NK-92 (cell line): ENCODE results near the gene TPSB2.
"Not testable (repeated sequence)": the region's sequence is repeated elsewhere in the genome, so short reads cannot be mapped to it uniquely, and the experiment has no call there.

Source experiments
- DNase-seq: peaks from one replicate; lab custom pipeline; 2025; ENCODE audit not compliant: unreplicated experiment; lab: John Stamatoyannopoulos, UW

The TPSB2 gene

DNA sequence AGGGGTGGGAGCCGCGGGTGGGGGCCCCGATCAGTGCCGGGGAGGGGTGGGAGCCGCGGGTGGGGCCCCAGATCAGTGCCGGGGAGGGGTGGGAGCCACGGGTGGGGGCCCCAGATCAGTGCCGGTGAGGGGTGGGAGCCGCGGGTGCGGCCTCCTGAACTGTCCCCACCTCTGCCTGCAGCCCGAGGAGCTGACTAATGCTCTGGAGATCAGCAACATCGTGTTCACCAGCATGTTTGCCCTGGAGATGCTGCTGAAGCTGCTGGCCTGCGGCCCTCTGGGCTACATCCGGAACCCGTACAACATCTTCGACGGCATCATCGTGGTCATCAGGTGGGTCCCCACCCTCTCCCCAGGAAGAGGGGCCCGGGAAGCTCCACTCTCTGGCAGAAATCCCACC lies 25.1 kb downstream of the TPSB2 start:
- DNase-seq = no peak

DNA sequence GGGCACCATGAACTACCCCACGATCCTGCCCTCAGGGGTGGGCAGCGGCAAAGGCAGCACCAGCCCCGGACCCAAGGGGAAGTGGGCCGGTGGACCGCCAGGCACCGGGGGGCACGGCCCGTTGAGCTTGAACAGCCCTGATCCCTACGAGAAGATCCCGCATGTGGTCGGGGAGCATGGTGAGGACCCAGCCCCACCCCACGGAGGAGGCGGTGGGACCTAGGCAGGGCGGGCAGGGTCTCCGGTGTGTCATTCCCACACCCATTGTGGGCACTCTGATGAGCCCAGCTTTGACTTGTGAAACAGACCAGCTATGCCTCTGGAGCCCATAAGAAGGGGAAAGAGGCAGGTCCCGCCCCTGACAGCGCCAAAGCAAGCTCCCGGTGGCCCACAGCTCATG lies 27.7 kb downstream of the TPSB2 start:
- DNase-seq = no peak

DNA sequence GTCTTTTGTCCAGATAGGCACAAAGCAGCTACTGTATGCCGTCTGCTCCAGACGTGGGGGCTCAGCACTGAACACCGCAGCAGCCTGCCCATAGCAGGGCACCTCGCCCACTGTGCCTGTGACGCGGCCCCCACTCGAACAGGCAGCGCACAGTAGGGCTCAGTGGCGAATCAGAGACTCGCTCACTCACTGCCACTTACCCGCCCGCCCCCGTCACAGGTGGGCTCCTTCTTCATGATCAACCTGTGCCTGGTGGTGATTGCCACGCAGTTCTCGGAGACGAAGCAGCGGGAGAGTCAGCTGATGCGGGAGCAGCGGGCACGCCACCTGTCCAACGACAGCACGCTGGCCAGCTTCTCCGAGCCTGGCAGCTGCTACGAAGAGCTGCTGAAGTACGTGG lies 28.5 kb downstream of the TPSB2 start:
- DNase-seq = no peak

DNA sequence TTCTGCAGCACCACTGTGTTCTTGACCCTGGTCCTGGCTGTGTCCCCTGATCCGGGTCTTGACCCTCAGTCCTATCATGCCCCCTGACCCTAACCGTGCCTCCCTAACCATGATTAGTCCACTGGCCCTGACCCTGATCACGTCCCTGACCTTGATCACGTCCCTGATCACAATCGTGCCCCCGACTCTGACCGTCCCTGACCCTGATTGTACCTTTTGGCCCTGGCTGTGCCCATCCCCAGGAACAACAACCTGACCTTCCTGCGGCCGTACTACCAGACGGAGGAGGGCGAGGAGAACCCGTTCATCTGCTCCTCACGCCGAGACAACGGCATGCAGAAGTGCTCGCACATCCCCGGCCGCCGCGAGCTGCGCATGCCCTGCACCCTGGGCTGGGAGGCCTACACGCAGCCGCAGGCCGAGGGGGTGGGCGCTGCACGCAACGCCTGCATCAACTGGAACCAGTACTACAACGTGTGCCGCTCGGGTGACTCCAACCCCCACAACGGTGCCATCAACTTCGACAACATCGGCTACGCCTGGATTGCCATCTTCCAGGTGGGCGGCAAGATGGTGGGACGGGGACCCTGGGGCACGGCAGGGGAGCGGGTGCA lies 29.9 kb downstream of the TPSB2 start:
- no peak for DNase-seq

DNA sequence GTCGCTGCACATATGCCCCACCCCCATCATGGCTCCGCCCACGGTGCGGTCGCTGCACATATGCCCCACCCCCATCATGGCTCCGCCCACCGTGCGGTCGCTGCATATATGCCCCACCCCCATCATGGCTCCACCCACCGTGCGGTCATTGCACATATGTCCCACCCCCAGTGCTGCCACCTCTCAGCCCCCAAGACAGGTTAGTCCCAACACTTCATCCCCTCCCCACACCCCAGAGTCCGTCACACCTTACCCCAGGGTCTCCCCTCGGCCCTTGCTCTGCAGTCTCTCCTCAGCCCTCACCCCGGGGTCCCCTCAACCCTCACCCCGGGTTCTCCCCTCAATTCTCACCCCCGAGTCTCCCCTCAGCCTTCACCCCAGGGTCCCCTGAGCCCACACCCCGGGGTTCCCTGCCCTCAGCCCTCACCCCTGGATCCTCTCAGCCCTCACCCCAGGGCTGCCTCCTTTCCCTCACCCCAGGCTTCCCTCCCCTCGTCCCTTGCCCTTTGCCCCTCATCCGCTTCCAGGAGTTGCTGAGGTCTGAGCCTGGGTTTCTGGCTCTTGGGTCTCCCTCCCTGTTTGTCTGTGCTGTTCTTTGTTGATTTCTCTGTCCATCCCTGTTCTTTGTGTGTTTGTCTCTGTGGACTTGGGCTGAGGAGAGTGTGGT lies 30.5 kb downstream of the TPSB2 start:
- DNase-seq = no peak

DNA sequence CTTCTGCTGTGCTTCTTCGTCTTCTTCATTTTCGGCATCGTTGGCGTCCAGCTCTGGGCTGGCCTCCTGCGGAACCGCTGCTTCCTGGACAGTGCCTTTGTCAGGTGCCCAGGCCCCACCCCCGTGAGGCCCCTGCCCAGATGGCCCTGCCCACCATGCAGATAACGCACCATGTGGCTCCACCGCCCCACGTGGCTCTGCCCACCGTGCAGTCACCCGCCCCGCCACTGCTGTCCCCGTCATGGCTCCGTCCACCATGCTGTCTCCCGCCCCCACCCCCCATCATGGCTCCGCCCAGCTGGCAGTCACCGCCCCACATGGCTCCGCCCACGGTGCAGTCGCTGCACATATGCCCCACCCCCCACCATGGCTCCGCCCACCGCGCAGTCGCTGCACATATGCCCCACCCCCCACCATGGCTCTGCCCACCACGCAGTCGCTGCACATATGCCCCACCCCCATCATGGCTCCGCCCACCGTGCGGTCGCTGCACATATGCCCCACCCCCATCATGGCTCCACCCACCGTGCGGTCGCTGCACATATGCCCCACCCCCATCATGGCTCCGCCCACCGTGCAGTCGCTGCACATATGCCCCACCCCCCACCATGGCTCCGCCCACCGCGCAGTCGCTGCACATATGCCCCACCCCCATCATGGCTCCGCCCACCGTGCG lies 31.2 kb downstream of the TPSB2 start:
- DNase-seq = not testable (repeated sequence)

DNA sequence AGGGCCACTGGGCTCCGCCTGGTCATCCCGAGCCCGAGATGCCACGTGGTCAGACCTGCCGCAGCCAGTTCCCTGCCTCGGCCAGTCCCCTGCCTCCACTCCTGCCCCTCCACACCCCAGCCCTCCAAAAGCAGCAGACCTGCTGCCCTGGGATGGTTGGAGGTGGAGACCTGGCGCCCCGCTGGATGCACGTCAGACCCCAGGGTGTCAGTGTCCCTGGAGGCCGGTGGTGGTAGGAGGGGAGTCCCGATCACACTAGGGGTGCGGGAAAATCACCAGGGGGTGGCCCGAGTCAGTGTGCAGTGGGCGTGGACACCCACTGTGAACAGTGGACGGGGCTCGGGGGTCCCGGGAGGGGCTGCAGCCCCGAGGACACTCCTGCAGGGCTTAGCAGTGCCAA lies 31.8 kb downstream of the TPSB2 start:
- DNase-seq = no peak

DNA sequence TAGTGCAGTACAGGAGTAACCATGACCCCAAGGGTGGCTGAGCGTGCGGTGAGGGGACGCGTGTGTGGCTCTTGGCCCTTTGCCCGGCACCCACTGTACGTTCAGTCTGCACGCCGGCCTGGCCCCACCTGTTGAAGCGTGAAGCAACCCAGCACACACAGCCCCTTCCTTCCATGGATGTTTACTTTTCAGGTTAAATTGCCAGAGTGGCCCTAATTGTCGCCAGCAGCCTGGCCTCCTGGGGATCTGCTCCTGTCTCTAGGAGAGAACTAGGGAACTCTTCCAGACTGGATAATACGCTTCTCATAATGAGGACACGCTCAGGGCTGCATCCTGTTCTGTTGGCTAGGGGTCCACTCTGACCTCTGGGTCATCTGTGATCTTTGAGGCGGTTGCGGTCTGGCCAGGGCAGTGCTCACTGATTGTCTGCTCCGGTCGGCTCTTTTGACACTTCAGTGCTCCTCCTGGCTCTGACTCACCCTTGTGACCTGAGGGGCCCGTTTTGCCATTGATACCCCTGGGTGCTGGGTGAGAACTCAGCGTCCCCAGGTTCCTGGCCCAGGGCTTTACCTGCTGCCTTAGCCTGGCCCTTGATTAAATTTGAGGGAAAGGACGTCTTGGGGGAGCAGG lies 32.6 kb downstream of the TPSB2 start:
- no peak for DNase-seq

DNA sequence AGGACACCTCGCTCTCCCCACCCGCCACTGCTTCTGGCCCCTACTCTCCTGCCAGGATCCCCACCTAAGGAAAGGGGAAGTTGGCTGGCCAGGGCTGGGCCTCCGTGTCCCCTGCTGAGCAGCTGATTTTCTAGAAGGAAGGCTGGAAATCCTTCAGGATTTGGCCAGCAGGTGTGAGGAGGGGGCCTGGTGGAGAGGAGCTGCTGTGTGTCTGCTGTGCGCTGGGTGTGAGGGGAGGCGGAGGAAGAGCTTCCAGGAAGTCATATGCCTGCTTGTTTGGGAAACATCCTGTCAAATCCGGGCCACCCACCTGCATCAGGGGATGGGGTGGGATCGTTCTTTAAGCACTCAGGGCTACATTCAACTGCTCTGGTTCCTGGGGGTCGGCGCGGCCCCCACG lies 33.5 kb downstream of the TPSB2 start:
- no peak for DNase-seq

DNA sequence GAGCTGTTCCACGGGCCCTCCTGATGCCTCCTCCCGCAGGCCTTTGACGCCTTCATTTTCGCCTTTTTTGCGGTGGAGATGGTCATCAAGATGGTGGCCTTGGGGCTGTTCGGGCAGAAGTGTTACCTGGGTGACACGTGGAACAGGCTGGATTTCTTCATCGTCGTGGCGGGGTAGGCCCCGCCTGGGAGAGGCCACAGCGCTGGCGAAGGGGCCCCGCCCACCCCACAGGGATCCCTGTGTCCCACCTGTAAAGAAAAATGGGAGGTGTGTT lies 34.7 kb downstream of the TPSB2 start:
- DNase-seq = no peak

DNA sequence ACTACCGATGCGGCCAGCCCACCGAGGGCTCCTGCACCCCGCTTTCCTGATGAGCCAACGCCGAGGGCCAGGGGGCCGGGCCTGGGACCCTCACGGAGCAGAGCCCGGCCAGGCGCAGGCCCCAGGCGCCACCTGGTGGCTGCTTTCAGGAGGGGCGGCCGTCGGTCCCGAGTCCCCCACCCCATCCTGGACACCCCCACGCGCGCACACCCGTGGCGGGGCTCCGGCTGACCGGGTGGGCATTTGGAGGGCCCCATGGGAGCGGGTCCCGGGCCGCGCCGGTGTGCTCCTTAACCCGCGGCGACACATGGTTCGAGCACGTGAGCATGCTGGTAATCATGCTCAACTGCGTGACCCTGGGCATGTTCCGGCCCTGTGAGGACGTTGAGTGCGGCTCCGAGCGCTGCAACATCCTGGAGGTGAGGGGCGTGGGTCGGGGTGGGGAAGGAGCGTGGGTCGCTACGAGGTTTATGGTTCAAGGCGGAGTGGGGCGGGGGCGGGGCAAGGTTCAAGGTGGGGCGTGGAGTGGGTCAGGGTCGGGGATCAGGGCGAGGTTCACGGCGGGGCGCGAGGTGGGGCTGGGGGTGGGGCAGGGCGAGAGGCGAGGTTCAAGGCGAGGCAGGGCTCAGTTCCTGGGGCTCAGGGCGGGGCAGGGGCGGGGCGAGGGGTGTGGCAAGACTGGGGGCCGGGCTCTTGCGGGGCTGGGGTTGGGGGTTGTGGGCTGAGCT lies 35.2 kb downstream of the TPSB2 start:
- DNase-seq = no peak

DNA sequence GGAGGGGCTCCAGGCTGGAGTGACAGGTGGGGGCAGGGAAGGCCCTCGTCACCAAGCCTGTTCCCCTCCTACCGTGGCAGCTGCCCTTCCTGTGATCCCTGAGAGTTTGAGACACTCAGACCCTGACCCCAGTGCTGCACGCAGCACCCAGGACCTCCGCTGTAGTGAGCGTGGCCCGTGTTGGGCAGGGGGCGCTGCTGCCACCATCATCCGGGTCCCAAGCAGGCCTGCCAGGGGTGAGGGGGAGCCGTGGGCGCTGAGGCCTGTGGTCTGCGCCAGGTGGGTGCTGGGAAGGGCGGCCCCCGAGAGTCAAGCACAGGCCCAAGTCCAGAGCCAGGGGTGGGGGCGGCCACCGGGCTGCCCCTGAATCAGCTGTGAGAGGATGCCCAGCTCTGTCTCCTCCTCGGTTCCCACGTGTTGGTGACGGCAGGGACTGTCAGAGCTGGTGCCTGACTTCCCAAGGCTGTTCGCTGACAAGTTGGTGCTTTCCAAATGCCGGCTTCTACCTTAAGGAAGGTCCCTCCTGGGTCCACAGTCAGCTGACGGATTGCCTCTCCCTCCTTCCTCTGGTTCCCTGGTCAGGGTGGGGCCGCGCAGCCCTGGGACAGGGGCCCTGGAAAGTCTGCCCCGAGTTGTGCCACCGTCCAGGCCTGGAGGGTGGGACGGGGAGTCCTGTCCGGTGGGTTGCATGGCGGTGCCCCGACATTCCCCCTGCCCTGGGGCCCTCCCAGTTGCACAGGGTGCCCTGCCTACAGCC lies 36.0 kb downstream of the TPSB2 start:
- no peak for DNase-seq

DNA sequence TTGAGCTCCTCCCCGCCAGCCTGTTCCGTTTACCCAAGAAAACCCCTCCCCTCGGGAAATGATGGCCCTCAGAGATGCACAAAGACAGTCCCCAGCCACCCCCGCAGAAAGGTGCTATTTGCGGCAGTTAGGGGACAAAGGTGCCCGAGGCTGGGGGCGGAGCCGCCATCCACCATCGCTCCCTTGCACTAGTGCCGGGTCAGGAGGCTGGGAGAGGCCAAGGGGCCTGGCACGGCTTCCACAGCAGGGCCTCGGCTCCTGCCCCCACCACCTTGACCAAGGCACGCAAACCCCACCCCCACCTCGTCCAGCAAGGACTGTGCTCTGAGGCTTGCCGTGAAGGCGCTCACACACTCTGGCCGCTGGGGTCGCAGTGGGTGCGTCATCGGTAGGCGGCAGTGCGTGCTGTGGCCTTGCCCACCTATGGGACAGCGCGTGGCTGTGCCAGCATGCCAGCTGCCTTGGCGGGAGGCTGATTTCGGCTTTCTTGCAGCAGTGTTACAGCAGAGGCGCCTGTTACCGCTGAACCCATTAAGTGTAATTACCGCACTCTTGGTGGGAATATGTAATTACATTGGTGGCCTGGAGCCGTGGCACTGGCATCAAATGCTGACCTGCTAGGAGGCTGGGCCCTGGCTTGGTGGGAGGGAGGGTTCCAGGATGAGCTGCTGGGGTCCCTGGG lies 36.7 kb downstream of the TPSB2 start:
- DNase-seq = no peak

DNA sequence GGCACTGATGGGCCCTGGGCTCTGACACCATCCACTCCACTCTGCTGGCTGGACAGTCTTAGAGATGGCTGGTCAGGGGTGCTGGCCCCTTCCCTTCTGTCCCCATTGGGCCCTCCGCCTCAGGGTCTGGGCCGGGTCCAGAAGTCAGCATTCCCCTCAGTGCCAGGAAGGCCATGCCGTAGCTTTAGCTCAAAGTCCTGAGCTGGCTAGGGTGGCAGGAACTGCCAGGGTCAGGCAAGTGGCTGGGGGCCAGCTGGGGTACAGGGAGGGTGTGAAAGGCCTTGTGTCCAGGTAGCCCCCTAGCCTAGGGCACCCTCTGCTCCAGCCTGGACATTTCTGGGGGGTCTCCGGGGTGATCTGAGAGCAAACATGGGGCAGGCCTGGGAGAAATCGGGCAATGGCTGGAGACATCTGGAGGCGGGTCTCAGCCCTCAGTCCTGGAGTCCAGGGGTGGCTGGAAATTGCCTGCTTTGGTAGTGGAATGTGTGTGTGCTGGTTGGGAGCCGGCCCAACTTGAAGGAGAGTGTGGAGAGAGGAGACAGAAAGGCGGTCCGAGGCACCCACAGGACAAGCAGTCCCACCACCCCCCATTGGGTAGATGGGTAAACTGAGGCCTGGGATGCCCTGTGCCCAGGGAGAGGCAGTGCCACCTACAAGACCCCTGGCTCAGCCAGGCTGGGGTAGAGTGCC lies 37.5 kb downstream of the TPSB2 start:
- no peak for DNase-seq

DNA sequence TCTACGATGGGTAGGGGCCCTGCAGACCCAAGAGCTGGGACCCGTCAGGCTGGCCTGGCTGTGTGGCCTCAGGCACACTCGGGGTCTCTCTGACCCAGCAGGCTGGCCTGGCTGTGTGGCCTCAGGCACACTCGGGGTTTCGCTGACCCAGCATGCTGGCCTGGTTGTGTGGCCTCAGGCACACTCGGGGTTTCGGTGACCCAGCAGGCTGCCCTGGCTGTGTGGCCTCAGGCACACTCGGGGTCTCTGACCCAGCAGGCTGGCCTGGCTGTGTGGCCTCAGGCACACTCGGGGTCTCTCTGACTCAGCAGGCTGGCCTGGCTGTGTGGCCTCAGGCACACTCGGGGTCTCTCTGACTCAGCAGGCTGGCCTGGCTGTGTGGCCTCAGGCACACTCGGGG lies 39.2 kb downstream of the TPSB2 start:
- not testable (repeated sequence) for DNase-seq

DNA sequence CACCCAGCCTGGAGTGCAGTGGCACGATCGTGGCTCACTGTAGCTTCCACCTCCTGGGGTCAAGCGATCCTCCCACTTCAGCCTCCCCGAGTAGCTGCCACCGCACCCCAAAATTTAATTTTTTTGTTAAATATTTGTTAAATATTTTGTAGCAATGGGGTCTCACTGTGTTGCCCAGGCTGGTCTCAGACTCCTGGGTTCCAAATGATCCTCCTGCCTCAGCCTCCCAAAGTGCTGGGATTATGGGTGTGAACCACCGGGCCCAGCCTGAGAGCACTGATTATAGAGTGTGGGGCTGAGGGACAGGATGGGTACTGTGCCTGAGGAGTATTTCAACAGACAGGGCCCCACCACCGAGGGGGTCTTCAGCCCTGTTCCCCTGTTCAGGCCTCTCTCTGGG lies 40.5 kb downstream of the TPSB2 start:
- DNase-seq = no peak

DNA sequence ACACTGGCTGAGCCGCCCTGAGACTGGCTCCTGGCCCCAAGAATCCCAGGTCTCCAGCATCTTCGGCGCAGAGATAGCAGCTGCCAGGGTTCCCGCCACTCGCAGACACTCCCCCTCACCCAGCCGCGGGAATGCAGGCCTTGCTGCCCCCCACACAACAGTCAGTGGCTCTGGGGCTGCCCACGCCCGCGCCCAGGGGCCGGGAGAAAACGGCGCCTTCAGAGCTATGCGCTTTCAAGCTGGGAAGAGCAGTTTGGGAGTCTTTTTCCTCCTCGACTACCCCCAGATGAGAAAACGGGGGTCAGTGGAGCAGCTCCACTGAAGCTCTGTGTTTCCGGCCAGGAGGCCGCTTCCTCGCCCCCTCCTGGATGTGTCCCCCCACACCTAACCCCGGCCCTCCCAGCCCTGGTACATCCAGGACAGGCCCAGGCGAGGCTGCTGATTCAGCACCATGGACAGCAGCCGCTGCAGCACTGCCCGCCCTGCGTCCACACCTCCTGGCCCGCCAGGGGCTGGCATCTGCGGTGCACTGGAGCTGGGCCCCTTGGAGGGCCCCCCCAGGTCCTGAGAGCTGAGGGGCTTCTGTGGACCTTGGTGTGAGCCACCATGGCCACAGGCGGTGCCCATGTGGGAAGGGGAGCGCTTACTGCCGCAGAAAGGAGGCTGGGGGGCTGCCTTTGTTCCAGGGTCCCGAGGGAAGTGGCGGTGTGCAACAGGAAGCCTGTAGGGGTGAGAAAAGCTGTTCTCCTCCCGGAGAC lies 41.4 kb downstream of the TPSB2 start:
- no peak for DNase-seq

DNA sequence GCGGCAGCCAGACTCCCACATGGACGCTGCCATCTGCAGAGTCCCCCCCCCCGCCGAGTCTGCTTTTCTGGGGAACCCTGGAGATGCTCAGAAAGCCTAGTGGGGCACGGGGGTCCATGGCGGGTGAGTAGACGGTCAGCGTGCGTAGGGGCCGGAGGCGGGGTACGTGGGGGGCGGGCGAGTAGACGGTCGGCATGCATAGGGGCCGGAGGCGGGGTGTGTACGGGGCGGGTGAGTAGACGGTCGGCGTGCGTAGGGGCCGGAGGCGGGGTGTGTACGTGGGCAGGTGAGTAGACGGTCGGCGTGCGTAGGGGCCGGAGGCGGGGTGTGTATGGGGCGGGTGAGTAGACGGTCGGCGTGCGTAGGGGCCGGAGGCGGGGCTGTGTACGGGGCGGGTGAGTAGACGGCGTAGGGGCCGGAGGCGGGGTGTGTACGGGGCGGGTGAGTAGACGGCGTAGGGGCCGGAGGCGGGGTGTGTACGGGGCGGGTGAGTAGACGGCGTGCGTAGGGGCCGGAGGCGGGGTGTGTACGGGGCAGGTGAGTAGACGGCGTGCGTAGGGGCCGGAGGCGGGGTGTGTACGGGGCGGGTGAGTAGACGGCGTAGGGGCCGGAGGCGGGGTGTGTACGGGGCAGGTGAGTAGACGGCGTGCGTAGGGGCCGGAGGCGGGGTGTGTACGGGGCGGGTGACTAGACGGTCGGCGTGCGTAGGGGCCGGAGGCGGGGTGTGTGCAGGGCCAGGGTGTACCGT lies 44.4 kb downstream of the TPSB2 start:
- DNase-seq = not testable (repeated sequence)
